ENCODE results near the gene MFAP3L.

GRCh38 chr4:169996379-169997240 lies 29.6 kb downstream of the MFAP3L start:
- no peak for TF ChIP-seq BACH2 (CRISPR knock-in tag; IDR thresholded peaks at IDR 0.05; ENCODE audit: borderline replicate concordance)
- TF ChIP-seq ZFP3 (CRISPR knock-in tag; IDR thresholded peaks at IDR 0.05) = no peak
- no peak for TF ChIP-seq POU6F1 (CRISPR knock-in tag; IDR thresholded peaks at IDR 0.05; ENCODE audit: borderline replicate concordance, low read depth)
- TF ChIP-seq RARB (CRISPR knock-in tag; IDR thresholded peaks at IDR 0.05) = no peak
- no peak for TF ChIP-seq GLIS3 (CRISPR knock-in tag; IDR thresholded peaks at IDR 0.05)
- TF ChIP-seq OSR1 (CRISPR knock-in tag; IDR thresholded peaks at IDR 0.05) = no peak
- no peak for TF ChIP-seq PATZ1 (CRISPR knock-in tag; IDR thresholded peaks at IDR 0.05; ENCODE audit: borderline replicate concordance)
- TF ChIP-seq TCF4 (CRISPR knock-in tag; IDR thresholded peaks at IDR 0.05; ENCODE audit: borderline replicate concordance) = no peak
